Measurements from ENCODE around the gene ATP10A.

The ATP10A gene

GRCh38 chr15:25811481-25811906 is 51.6 kb downstream of the ATP10A start:
- DNase-seq, result peak; percentile 28

- peak; percentile 66 for DNase-seq
Measured at GRCh38 chr15:25810631-25811091, 52.5 kb downstream of the ATP10A start.

- DNase-seq, result no peak
Measured at GRCh38 chr15:25810154-25810553, 53.0 kb downstream of the ATP10A start.

GRCh38 chr15:25807063-25807462 is 56.1 kb downstream of the ATP10A start:
- DNase-seq, result no peak

- DNase-seq, result no peak
Measured at GRCh38 chr15:25805031-25805430, 58.1 kb downstream of the ATP10A start.

- DNase-seq, result no peak
Measured at GRCh38 chr15:25804451-25804850, 58.7 kb downstream of the ATP10A start.

GRCh38 chr15:25803541-25803940 is 59.6 kb downstream of the ATP10A start:
- DNase-seq, result no peak

GRCh38 chr15:25803036-25803435 is 60.1 kb downstream of the ATP10A start:
- DNase-seq, result no peak

GRCh38 chr15:25802285-25802830 is 60.8 kb downstream of the ATP10A start:
- no peak for DNase-seq

- DNase-seq, result no peak
Measured at GRCh38 chr15:25801586-25802284, 61.4 kb downstream of the ATP10A start.

- no peak for DNase-seq
Measured at GRCh38 chr15:25800761-25801515, 62.2 kb downstream of the ATP10A start.

- DNase-seq, result peak; percentile 42
Measured at GRCh38 chr15:25799906-25800700, 63.0 kb downstream of the ATP10A start.

- no peak for DNase-seq
Measured at GRCh38 chr15:25797936-25798901, 64.9 kb downstream of the ATP10A start.

- DNase-seq, result no peak
Measured at GRCh38 chr15:25797511-25797935, 65.6 kb downstream of the ATP10A start.

- DNase-seq, result no peak
Measured at GRCh38 chr15:25797035-25797434, 66.1 kb downstream of the ATP10A start.

GRCh38 chr15:25796395-25796794 is 66.7 kb downstream of the ATP10A start:
- DNase-seq, result no peak

- DNase-seq, result no peak
Measured at GRCh38 chr15:25795712-25796111, 67.4 kb downstream of the ATP10A start.

- DNase-seq, result no peak
Measured at GRCh38 chr15:25795061-25795460, 68.1 kb downstream of the ATP10A start.

- no peak for DNase-seq
Measured at GRCh38 chr15:25793354-25794050, 69.6 kb downstream of the ATP10A start.

GRCh38 chr15:25792128-25792527 is 71.0 kb downstream of the ATP10A start:
- DNase-seq, result no peak

GRCh38 chr15:25790000-25790660 is 73.0 kb downstream of the ATP10A start:
- no peak for DNase-seq

Measured in CD4-positive, alpha-beta T cell treated with Interleukin-17A for 4 hours (primary cell).